PC-3 (cell line): ENCODE data around the gene ATMIN. TPM values are rescaled to one million over a fixed set of nuclear protein-coding genes. Genes with fewer than 3 reads are reported as not detected.

Experiments used
- ATAC-seq: fragments of 200-7000 bp; cut with Tn5 transposase; 2 replicates; pipeline ENCODE4 v1.9.1; 2020; ENCODE audit warnings: mild to moderate bottlenecking, moderate library complexity
- BruUV-seq: library from RNA; stranded (reverse); fragments of 400-500 nt; replicated peaks from 2 replicates; lab custom pipeline; 2021; lab: Mats Ljungman, UMichigan
- CTCF ChIA-PET: fragments of 300-600 bp; sonication (Branson Sonifier 250); formaldehyde crosslinking; loops from one replicate; lab custom pipeline; 2022; ENCODE audit warnings: antibody characterized with exemption; lab: Charles Lee
- POLR2A ChIA-PET: fragments of 300-600 bp; sonication (Branson Sonifier 250); formaldehyde crosslinking; loops from one replicate; lab custom pipeline; 2022; ENCODE audit warnings: antibody characterized with exemption; ENCODE audit not compliant: unreplicated experiment; lab: Charles Lee
- DNase-seq: peaks from one replicate; pipeline ENCODE4 v3.0.0-alpha.2; 2015
- H2AFZ ChIP-seq: fragments of 300-600 bp; sonication (generic); 2 replicates; pipeline ENCODE4 v1.6.0; 2016; ENCODE audit warnings: antibody characterized with exemption, low read length
- H3F3A ChIP-seq: fragments of 300-600 bp; sonication (generic); one replicate; pipeline ENCODE4 v1.6.0; 2017; ENCODE audit warnings: antibody characterized with exemption, low read length, control low read depth, mild to moderate bottlenecking; ENCODE audit not compliant: unreplicated experiment
- H3K27ac ChIP-seq: fragments of 300-600 bp; sonication (generic); 2 replicates; pipeline ENCODE4 v1.5.1; 2016; ENCODE audit warnings: mild to moderate bottlenecking, low read length
- H3K27me3 ChIP-seq: fragments of 300-600 bp; sonication (generic); 2 replicates; pipeline ENCODE4 v1.6.1; 2016; ENCODE audit warnings: low read length, mixed read lengths
- H3K36me3 ChIP-seq: fragments of 300-600 bp; sonication (generic); 2 replicates; pipeline ENCODE4 v1.6.1; 2016; ENCODE audit warnings: low read depth, mixed run types, low read length, mixed read lengths
- H3K4me1 ChIP-seq: fragments of 300-600 bp; sonication (generic); 2 replicates; pipeline ENCODE4 v1.5.1; 2016; ENCODE audit warnings: low read length; ENCODE audit not compliant: insufficient read depth
- H3K4me2 ChIP-seq: fragments of 300-600 bp; sonication (generic); 2 replicates; pipeline ENCODE4 v1.6.0; 2016; ENCODE audit warnings: low read length
- H3K4me3 ChIP-seq: fragments of 300-600 bp; sonication (generic); 2 replicates; pipeline ENCODE4 v1.5.1; 2016; ENCODE audit warnings: mild to moderate bottlenecking, low read length, mixed read lengths
- H3K79me2 ChIP-seq: fragments of 300-600 bp; sonication (generic); 2 replicates; pipeline ENCODE4 v1.6.1; 2017; ENCODE audit warnings: low read length, mixed read lengths
- H3K9ac ChIP-seq: fragments of 300-600 bp; sonication (generic); 2 replicates; pipeline ENCODE4 v1.6.0; 2016; ENCODE audit warnings: mild to moderate bottlenecking, low read length
- H3K9me2 ChIP-seq: fragments of 300-600 bp; sonication (generic); replicated peaks from 2 replicates; pipeline ENCODE4 v1.6.1; 2016; ENCODE audit warnings: mixed run types, low read length, mixed read lengths
- H3K9me3 ChIP-seq: fragments of 300-600 bp; sonication (generic); 2 replicates; pipeline ENCODE4 v1.6.1; 2016; ENCODE audit warnings: low read length, mixed read lengths
- H4K20me1 ChIP-seq: fragments of 300-600 bp; sonication (generic); 2 replicates; pipeline ENCODE4 v1.6.1; 2016; ENCODE audit warnings: low read length, mixed read lengths
- EZH2 ChIP-seq: fragments of 300-600 bp; sonication (generic); IDR thresholded peaks from one replicate; pipeline ENCODE4 v1.6.1; 2017; ENCODE audit warnings: antibody characterized with exemption, mild to moderate bottlenecking, low read length; ENCODE audit not compliant: unreplicated experiment
- EZH2phosphoT487 ChIP-seq: fragments of 300-600 bp; sonication (generic); IDR thresholded peaks from 2 replicates; pipeline ENCODE4 v1.6.1; 2018; ENCODE audit warnings: mild to moderate bottlenecking, antibody characterized with exemption, low read length, borderline replicate concordance
- intact Hi-C: fragments of 100-400 bp; cut with micrococcal nuclease; formaldehyde crosslinking; loops from 2 replicates; pipeline ENCODE4 v1.9.0; 2023
- total RNA-seq: library from RNA; depleted of rRNA; stranded (reverse); fragments of >200 nt; gene quantifications from 2 replicates; pipeline ENCODE4 v1.2.3, GENCODE V29; 2014
- TF ChIP-seq, protein P1 (sequence below): fragments of 300-600 bp; sonication (generic); conservative IDR thresholded peaks from 2 replicates; pipeline ENCODE4 v1.5.1; 2017; ENCODE audit warnings: antibody characterized with exemption, low read depth, mild to moderate bottlenecking, low read length

Gene ATMIN
- total RNA-seq, 1 experiment from 2014 or later = 35.4 TPM

DNA sequence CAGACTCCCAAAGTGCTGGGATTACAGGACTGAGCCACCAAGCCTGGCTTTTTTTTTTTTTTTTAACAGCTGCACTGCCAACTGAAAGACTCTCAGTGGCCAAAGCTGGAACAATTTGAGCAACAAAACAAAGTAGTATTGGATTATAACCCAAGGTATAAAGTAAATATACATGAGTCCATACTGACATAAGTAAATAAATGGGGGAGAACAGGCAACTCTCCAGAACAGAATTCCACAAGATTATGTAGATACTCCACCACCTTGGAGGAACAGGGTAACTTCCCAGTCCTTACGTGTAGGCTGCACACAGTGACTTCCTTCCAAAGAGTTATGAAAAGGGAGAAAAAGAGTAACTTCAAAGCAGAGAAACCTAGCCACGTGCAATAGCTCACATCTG, 44.7 kb upstream of the ATMIN start:
- H3K4me2 ChIP-seq = no peak overlapping the region
- no peak overlapping the region for H3K27ac ChIP-seq
- H3K4me3 ChIP-seq = no peak overlapping the region
- ChIA-PET CTCF (no interaction called here), POLR2A (interaction anchor here (0.5 to 0.6 kb wide), 2 partner anchors 15 to 86 kb away, joined by 5 to 6 read pairs; partner anchors contain the start of gene C16orf46)
- intact Hi-C loops = no loop called here
- H3K4me1 ChIP-seq = peaks cover 8% of the 10 kb centered on the region
- TF ChIP-seq EZH2 = no peak
- TF ChIP-seq, protein P1, sequence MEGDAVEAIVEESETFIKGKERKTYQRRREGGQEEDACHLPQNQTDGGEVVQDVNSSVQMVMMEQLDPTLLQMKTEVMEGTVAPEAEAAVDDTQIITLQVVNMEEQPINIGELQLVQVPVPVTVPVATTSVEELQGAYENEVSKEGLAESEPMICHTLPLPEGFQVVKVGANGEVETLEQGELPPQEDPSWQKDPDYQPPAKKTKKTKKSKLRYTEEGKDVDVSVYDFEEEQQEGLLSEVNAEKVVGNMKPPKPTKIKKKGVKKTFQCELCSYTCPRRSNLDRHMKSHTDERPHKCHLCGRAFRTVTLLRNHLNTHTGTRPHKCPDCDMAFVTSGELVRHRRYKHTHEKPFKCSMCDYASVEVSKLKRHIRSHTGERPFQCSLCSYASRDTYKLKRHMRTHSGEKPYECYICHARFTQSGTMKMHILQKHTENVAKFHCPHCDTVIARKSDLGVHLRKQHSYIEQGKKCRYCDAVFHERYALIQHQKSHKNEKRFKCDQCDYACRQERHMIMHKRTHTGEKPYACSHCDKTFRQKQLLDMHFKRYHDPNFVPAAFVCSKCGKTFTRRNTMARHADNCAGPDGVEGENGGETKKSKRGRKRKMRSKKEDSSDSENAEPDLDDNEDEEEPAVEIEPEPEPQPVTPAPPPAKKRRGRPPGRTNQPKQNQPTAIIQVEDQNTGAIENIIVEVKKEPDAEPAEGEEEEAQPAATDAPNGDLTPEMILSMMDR = no peak
- no peak for TF ChIP-seq EZH2phosphoT487
- H3K36me3 ChIP-seq = peaks cover 5% of the 10 kb centered on the region; the same call in 1 of the 2 replicates
- no peaks in the 10 kb centered on the region for H3F3A ChIP-seq
- BruUV-seq = no TSS peak
- peaks cover 71% of the 10 kb centered on the region for H3K79me2 ChIP-seq
- no peak for ATAC-seq
- no peaks in the 10 kb centered on the region for H3K27me3 ChIP-seq
- no peak for DNase-seq
- H3K9me3 ChIP-seq = no peaks in the 10 kb centered on the region
- no peaks in the 10 kb centered on the region for H4K20me1 ChIP-seq
- H3K9ac ChIP-seq = no peak overlapping the region
- H2AFZ ChIP-seq = no peak overlapping the region
- no peaks in the 10 kb centered on the region for H3K9me2 ChIP-seq

DNA sequence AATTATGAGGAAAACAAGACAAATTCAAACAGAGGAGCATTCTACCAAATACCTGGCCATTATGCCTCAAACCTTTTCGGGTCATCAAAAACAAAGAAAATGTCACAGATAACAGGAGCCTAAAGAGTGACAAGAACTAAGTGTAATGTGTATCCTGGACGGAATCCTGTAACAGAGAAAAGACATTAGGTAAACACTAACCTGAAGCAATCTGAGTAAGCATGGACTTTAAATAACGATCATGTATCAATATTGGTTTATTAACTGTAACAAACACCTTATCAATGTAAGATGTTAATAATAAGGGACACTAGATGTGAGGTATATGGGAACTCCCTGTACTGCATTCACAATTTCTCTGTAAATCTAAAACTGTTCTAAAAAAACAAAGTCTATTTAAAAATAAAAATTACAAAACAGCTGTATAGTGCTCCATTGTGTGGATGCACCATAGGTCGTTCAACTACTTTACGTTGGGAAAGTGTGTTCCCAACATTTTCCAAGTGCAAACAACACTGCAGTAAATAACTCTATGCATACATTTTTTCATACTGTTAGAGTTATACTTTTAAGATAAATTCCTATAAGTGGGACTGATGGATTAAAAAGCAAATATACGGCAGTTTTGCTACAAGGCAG, 43.7 kb upstream of the ATMIN start:
- Histone ChIP-seq H4K20me1 (no peaks in the 10 kb centered on the region), H3K9me2 (no peaks in the 10 kb centered on the region), H3K27ac (no peak overlapping the region), H2AFZ (no peak overlapping the region), H3K4me3 (no peak overlapping the region), H3K36me3 (peaks cover 5% of the 10 kb centered on the region; the same call in 1 of the 2 replicates), H3K4me1 (peaks cover 8% of the 10 kb centered on the region), H3K9ac (no peak overlapping the region), H3K9me3 (no peaks in the 10 kb centered on the region), H3K27me3 (no peaks in the 10 kb centered on the region), H3K4me2 (no peak overlapping the region), H3F3A (no peaks in the 10 kb centered on the region), H3K79me2 (peaks cover 73% of the 10 kb centered on the region)
- ChIA-PET POLR2A (no interaction called here), CTCF (no interaction called here)
- TF ChIP-seq EZH2phosphoT487 = no peak
- intact Hi-C loops = no loop called here
- no peak for ATAC-seq
- no TSS peak for BruUV-seq
- DNase-seq = no peak

DNA sequence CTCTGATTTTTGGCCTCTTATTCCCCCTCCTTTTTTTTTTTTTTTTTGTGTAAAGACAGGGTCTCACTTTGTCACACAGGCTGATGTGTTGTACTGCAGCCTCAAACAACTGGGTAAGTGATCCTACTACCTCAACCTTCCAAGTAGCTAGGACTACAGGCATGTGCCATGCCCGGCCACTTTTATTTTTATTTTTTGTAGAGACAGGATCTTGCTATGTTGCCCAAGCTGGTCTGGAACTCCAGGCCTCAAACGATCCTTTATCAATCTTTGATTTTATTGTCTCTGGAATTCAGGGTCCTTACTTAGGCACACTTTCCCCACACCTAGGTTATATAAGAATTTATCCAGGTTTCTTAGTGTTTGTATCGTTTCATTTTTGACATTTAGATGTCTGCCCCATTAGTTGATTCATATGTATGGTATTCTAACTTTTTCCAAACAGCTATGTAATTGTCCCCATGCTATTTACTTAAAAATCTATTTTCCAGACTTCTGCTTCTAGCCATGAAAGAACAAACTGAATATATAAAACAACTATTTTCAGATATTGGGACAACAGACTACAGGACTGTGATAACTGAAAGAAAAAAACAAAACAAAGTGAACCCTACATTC, 42.9 kb upstream of the ATMIN start:
- Histone ChIP-seq H3K9me3 (no peaks in the 10 kb centered on the region), H3K4me3 (no peak overlapping the region), H3K36me3 (peaks cover 5% of the 10 kb centered on the region; the same call in 1 of the 2 replicates), H3K27me3 (no peaks in the 10 kb centered on the region), H3K4me1 (peaks cover 8% of the 10 kb centered on the region), H3K9ac (no peak overlapping the region), H3K9me2 (no peaks in the 10 kb centered on the region), H3K79me2 (peaks cover 80% of the 10 kb centered on the region), H3F3A (no peaks in the 10 kb centered on the region), H3K4me2 (no peak overlapping the region), H3K27ac (no peak overlapping the region), H4K20me1 (no peaks in the 10 kb centered on the region), H2AFZ (no peak overlapping the region)
- ChIA-PET CTCF (no interaction called here), POLR2A (no interaction called here)
- TF ChIP-seq EZH2 = no peak
- no peak for TF ChIP-seq EZH2phosphoT487
- DNase-seq = no peak
- intact Hi-C loops = no loop called here
- no peak for ATAC-seq
- no TSS peak for BruUV-seq
